Activated T-helper 1 cell treated with anti-CD3 and anti-CD28 coated beads, Interleukin-2, amount 50 U/mL, for 16 hours (primary cell): ENCODE results near the gene CDSN.
"Not testable (repeated sequence)": the region's sequence is repeated elsewhere in the genome, so short reads cannot be mapped to it uniquely, and the experiment has no call there.

Experiments used
- DNase-seq, 2 donors: peaks; one replicate each; pipeline ENCODE4 v3.0.0-alpha.2; 2020; ENCODE audit warnings: low read depth in 1 of 2, low spot score in 1 of 2

Gene CDSN

GRCh38 chr6:31120151-31120915 is at the start of gene CDSN:
Gene CDSN (minus strand): TSS chr6:31120446. CDS start chr6:31120419, 27 bp downstream.
- no peak for DNase-seq

GRCh38 chr6:31169123-31169857 is 49.0 kb upstream of the CDSN start:
- DNase-seq = no peak

- no peak for DNase-seq
Measured at GRCh38 chr6:31168606-31169005, 48.4 kb upstream of the CDSN start.

GRCh38 chr6:31165986-31166385 is 45.7 kb upstream of the CDSN start:
- no peak for DNase-seq

- DNase-seq = not testable (repeated sequence)
Measured at GRCh38 chr6:31165064-31165832, 45.0 kb upstream of the CDSN start.

GRCh38 chr6:31164475-31165063 is 44.3 kb upstream of the CDSN start:
- not testable (repeated sequence) for DNase-seq

- DNase-seq = no peak
Measured at GRCh38 chr6:31163922-31164321, 43.7 kb upstream of the CDSN start.

GRCh38 chr6:31162463-31163165 is 42.4 kb upstream of the CDSN start:
- no peak for DNase-seq

GRCh38 chr6:31161216-31162126 is 41.2 kb upstream of the CDSN start:
- DNase-seq = no peak

GRCh38 chr6:31158863-31159855 is 38.9 kb upstream of the CDSN start:
- DNase-seq = no peak

- DNase-seq = peak; percentile 99
Measured at GRCh38 chr6:31158140-31158862, 38.1 kb upstream of the CDSN start, which contains the start of gene TCF19. Gene TCF19 (plus strand): TSS chr6:31158589. CDS start chr6:31159470, 881 bp downstream.

- no peak for DNase-seq
Measured at GRCh38 chr6:31157513-31158139, 37.4 kb upstream of the CDSN start, which contains the start of gene CCHCR1. Gene CCHCR1 (minus strand): TSS chr6:31157802. CDS start chr6:31157600, 202 bp downstream.

GRCh38 chr6:31156641-31157040 is 36.4 kb upstream of the CDSN start:
- no peak for DNase-seq

- DNase-seq = no peak
Measured at GRCh38 chr6:31154436-31154835, 34.2 kb upstream of the CDSN start.

GRCh38 chr6:31152781-31153180 is 32.5 kb upstream of the CDSN start:
- no peak for DNase-seq

GRCh38 chr6:31149827-31150447 is 29.7 kb upstream of the CDSN start:
- no peak for DNase-seq

GRCh38 chr6:31145386-31145785 is 25.1 kb upstream of the CDSN start:
- DNase-seq = no peak
